Measurements from ENCODE around the gene CLBA1. TPM values are rescaled to one million over a fixed set of nuclear protein-coding genes. Genes with fewer than 3 reads are reported as not detected.
"Not testable (repeated sequence)": the region's sequence is repeated elsewhere in the genome, so short reads cannot be mapped to it uniquely, and the experiment has no call there.

Gene CLBA1
- total RNA-seq, 3 donors from 2014 or later = 4.5 to 17.0 (median 8.8) TPM

GRCh38 chr14:105023144-105023543 lies 37.6 kb downstream of the CLBA1 start:
- no peak for DNase-seq (ENCODE audit: low spot score in 2 of 2)
- H3K4me3 ChIP-seq = no peak overlapping the region
- H3K27ac ChIP-seq = no peak overlapping the region
- peaks cover 5 to 9% of the 10 kb centered on the region in 2 donors for H3K4me1 ChIP-seq
- no peaks in the 10 kb centered on the region for H3K36me3 ChIP-seq
- no peak for TF ChIP-seq CTCF (IDR thresholded peaks at IDR 0.05)
- TF ChIP-seq POLR2A (IDR thresholded peaks at IDR 0.05) = no peak
- no peak for TF ChIP-seq POLR2AphosphoS5 (IDR thresholded peaks at IDR 0.05)
- no peaks in the 10 kb centered on the region for H3K9me3 ChIP-seq
- intact Hi-C loops (cut with DNase I; ENCODE audit: low total_unique reads) = no loop called here
- H3K27me3 ChIP-seq = no peaks in the 10 kb centered on the region

GRCh38 chr14:105023791-105024480 lies 38.3 kb downstream of the CLBA1 start:
- H3K9me3 ChIP-seq = no peaks in the 10 kb centered on the region
- H3K27ac ChIP-seq = peak overlapping the region; percentile 6 to 42
- H3K4me3 ChIP-seq = no peak overlapping the region
- H3K27me3 ChIP-seq = no peaks in the 10 kb centered on the region
- no peaks in the 10 kb centered on the region for H3K36me3 ChIP-seq
- peaks cover 5 to 9% of the 10 kb centered on the region in 2 donors for H3K4me1 ChIP-seq
- intact Hi-C loops (cut with DNase I; ENCODE audit: low total_unique reads) = no loop called here
- DNase-seq (ENCODE audit: low spot score in 2 of 2) = no peak
- TF ChIP-seq POLR2A (IDR thresholded peaks at IDR 0.05) = no peak
- no peak for TF ChIP-seq POLR2AphosphoS5 (IDR thresholded peaks at IDR 0.05)
- TF ChIP-seq CTCF (IDR thresholded peaks at IDR 0.05) = no peak

GRCh38 chr14:105025429-105025828 lies 39.8 kb downstream of the CLBA1 start:
- intact Hi-C loops (cut with DNase I; ENCODE audit: low total_unique reads) = no loop called here
- Histone ChIP-seq H3K4me3 (no peak overlapping the region), H3K9me3 (no peaks in the 10 kb centered on the region), H3K4me1 (no peaks in the 10 kb centered on the region), H3K27me3 (no peaks in the 10 kb centered on the region), H3K36me3 (no peaks in the 10 kb centered on the region), H3K27ac (peak overlapping the region in 1 of 2 donors; percentile 54)
- DNase-seq (ENCODE audit: low spot score in 2 of 2) = no peak
- TF ChIP-seq POLR2AphosphoS5 (IDR thresholded peaks at IDR 0.05) = no peak

- no peak for TF ChIP-seq POLR2A (IDR thresholded peaks at IDR 0.05)
- no peak for TF ChIP-seq POLR2AphosphoS5 (IDR thresholded peaks at IDR 0.05)
- TF ChIP-seq CTCF (IDR thresholded peaks at IDR 0.05) = no peak
- Histone ChIP-seq H3K27me3 (no peaks in the 10 kb centered on the region), H3K36me3 (no peaks in the 10 kb centered on the region), H3K27ac (no peak overlapping the region), H3K4me3 (no peak overlapping the region), H3K4me1 (no peaks in the 10 kb centered on the region), H3K9me3 (no peaks in the 10 kb centered on the region)
- DNase-seq (ENCODE audit: low spot score in 2 of 2) = no peak
- intact Hi-C loops (cut with DNase I; ENCODE audit: low total_unique reads) = no loop called here
Measured at GRCh38 chr14:105026033-105026785, 40.6 kb downstream of the CLBA1 start.

- no peak for DNase-seq (ENCODE audit: low spot score in 2 of 2)
- no peak overlapping the region for H3K4me3 ChIP-seq
- intact Hi-C loops (cut with DNase I; ENCODE audit: low total_unique reads) = no loop called here
- no peaks in the 10 kb centered on the region for H3K36me3 ChIP-seq
- no peaks in the 10 kb centered on the region for H3K4me1 ChIP-seq
- H3K27me3 ChIP-seq = no peaks in the 10 kb centered on the region
- no peak overlapping the region for H3K27ac ChIP-seq
- TF ChIP-seq CTCF (IDR thresholded peaks at IDR 0.05) = no peak
- no peak for TF ChIP-seq POLR2A (IDR thresholded peaks at IDR 0.05)
- no peak for TF ChIP-seq POLR2AphosphoS5 (IDR thresholded peaks at IDR 0.05)
- no peaks in the 10 kb centered on the region for H3K9me3 ChIP-seq
Measured at GRCh38 chr14:105026802-105027563, 41.4 kb downstream of the CLBA1 start.

- H3K4me3 ChIP-seq; H3K27ac ChIP-seq; H3K9me3 ChIP-seq; DNase-seq (ENCODE audit: low spot score in 2 of 2); H3K4me1 ChIP-seq; H3K36me3 ChIP-seq; intact Hi-C loops (cut with DNase I; ENCODE audit: low total_unique reads); H3K27me3 ChIP-seq: not testable (repeated sequence)
Measured at GRCh38 chr14:105027718-105028117, 42.1 kb downstream of the CLBA1 start.
